Stimulated activated CD4-positive, alpha-beta T cell treated with anti-CD3 and anti-CD28 coated beads, Interleukin-4, amount 100 ng/mL, for 1 hour (primary cell): ENCODE data around the gene FAM216B.
"Not testable (repeated sequence)": the region's sequence is repeated elsewhere in the genome, so short reads cannot be mapped to it uniquely, and the experiment has no call there.

Source experiments
- DNase-seq: peaks from one replicate; pipeline ENCODE4 v3.0.0-alpha.2; 2020

FAM216B gene

DNA sequence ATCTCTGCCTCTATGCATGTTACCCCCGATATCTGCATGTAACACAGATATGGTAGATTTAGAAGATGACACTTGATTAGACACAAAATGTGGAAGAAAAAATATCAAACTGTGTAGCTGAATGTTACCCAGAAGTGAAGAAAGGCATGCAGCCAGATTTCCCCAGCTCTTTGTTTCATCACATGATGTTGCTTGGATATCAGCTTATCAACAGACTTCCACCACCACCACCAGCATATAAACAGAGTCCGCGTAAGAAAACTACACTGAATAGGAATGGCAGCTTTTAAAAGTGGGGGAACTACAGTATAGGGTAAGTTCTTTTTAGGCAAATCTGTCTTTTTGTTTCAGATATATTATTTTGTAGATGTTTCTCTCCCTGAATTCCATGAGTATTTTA, at the start of gene FAM216B:
FAM216B (plus strand) TSS at position 233 of the 400 bp plus-strand sequence. CDS start 2,484 bp downstream, outside the sequence.
- DNase-seq: no peak

DNA sequence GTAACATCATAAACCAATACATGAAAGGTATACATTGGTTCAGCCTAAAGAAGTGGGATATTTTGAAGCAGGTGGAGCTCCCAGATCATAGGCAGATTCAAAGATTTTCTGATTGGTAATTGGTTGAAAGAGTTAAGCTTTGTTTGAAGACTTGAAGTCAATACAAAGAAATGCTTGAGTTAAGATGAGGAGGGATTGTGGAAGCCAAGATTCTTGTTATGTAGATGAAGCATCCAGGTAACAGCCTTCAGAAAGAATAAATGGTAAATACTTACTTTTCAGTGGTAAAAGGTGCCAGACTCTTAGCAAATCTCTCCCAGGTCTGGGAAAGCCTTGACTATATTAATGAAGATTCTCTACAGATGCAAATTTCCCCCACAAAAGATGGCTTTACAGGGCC, 49.3 kb upstream of the FAM216B start:
- DNase-seq: no peak

DNA sequence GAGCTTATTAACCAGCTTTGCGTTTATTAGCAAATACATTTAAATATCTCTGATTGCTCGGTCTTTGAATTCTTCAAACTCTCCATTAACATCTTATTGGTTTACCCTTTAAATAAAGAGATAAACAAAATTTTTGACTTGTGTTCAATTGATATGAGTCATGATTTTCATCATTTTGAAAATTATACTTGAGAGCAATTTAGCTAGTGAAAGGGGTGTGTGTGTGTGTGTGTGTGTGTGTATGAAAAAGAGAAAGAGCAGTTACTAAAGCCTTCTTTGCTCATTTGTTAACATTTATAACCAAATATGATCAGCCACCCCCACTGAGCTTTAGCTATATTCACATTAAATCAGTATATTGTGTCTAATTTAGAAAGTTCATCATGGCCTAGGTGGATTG, 48.3 kb upstream of the FAM216B start:
- no peak for DNase-seq

DNA sequence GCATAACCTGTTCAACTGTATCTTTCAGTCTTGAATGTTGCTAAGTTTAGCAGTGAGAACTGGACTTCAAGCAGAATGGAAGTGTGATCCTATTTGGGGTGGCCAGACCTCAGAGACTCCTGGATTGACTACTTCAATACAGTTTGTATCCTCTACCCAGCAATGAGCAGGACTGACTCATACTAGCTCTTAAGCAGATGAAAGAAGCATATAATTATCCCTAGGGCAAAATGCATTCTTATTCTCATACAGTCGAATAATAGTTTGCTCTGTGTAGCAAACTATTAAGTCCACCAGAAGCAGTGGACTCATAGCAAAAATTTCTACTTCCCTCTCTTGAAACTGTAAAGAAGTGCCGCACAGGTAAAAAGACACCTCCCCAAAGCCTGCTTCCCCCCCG, 46.4 kb upstream of the FAM216B start:
- no peak for DNase-seq

DNA sequence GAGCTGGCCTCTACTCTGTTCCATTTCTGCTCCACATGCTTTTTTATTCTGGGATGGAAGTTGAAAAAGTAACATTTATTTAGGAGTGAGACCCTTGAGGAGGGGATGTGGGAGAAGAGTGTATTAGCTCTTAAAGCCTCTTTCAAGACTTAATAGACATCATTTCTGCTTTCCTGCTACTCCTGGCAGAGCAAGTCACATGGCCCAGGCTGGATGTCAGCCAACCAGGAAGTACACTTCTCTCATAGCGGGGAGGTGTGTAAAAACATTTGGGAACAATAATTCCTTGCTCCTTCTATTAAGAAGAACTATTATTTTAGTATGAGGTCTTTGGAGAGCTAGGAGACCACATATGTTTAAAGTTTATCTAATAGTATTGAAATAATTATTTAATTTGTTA, 40.6 kb upstream of the FAM216B start:
- DNase-seq: no peak

DNA sequence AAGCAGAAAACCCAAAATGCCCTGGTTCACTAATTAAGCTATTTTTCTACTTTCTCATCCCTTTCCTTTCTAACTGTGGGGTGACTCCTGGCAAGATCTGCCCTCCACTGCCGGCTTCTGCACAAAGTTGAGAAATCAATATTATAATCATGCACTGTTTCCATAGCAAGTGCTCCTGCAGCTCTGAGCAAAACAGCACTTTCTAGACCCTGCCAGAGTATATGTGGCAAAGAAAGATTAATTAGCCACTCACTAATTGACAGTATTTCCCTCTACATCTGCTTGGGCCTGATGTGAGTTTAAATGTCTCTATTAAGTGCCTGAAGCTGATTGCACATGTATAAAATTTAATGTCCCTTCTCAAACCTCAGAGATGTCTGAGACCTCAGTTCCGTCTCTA, 39.5 kb upstream of the FAM216B start:
- no peak for DNase-seq

DNA sequence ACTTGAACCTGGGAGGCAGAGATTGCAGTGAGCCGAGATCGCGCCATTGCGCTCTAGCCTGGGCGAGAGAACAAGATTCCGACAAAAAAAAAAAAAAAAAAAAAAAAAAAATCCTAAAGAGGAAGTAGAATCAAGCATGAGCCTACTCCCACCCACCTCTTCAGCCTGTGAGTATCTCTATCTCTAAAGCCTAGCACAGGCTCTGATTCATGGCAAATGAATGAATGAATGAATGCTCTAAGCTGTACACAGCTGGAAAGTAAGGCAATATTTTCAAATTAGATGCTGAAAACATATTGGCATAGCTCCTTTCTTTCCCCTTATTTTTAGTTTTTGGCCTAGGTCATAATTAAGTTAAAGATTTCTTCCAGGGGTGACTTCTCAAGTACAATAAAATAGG, 35.7 kb upstream of the FAM216B start:
- DNase-seq: no peak

DNA sequence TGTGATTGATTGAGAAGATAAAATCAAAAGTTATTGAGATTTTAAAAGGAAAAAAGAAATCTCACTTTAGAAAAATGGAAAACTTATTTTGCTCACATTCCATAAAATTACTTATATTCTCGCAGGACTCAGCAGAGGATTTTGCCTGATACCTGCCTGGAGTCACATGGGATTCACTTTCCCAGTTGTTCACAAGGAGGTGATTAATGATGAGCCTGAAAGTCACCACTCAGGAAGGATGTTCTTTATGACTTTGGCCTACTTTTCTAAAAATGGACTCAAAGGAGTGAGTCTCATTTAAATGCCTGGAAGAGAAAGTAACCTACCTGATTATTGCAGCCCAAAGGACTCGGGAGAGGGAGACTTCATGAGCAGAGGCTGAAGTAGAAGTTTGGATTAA, 34.5 kb upstream of the FAM216B start:
- no peak for DNase-seq

DNA sequence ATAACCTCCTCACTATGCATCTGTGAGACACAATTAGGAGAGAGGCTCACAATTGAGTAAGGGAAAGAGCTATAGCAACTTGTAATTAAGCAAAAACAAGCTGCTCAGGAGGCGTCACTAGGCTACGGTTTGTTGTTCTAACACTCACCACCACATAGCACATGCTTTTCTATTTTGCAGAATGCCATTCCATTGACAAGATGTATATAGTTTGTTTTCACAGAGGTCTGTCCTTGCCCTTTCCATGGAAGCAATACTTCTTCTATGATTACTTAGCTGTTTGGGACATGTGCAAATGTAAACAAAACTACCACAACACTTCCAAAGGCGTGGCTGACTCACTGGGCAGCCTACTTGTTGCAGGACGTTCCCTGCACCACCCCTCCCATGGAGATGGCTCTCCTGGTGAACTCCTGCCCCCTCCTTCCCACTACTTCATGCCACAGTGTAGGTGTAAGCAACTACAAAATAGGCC, 33.9 kb upstream of the FAM216B start:
- no peak for DNase-seq

DNA sequence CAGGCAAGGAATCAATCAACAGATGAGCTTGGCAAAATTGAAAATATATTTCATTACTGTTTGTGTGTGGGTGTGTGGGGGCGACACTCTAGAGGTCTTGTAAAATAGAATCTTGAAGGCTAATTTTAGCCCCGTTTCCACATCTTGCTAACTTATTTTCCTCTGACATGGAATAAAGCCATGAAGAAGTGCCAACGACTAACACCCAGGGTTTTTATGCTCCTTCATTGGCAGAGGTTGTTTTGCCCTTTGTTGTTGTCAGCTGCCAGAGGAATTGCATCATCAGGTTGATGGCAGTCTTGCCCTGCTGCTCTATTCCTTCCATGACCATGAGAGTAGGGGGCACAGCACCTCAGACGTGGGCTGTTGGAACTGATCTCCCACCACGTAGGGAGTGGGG, 30.6 kb upstream of the FAM216B start:
- DNase-seq: no peak

DNA sequence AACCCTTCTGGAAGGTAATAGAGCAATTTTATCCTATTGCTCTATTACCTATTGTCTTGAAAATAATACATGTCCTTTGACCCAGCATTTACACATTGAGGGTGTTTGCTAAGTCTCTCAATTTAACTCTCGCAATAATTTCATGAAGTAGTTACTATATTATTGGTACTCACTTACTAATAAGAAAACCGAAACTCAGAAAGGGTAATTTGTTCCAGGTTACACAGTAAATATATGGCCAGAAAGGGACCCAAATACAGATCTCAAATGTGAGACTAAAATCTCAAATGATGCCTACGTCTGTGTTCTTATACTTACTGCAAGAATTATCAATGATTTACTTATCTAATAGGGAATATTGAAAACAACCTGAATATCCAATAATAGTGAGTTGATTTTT, 29.7 kb upstream of the FAM216B start:
- DNase-seq: no peak

DNA sequence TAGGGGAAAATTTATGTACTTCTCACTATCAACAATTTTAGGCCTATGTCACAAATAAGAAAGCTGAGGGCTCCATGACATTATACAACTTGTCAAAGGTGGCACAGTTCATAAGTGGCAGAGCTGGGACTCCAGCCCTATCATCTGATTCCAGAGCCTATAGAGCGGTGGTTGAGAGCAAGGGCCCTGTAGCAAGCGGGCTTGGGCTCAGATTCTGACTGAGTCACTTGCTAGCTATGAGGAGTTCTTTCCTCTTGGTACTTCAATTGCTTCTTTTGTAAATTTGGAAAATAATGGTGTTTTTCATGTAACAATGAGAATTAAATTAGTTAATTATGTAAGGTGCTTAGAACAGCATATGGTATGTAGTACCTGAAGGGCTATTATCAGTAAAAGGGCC, 28.7 kb upstream of the FAM216B start:
- DNase-seq: no peak

DNA sequence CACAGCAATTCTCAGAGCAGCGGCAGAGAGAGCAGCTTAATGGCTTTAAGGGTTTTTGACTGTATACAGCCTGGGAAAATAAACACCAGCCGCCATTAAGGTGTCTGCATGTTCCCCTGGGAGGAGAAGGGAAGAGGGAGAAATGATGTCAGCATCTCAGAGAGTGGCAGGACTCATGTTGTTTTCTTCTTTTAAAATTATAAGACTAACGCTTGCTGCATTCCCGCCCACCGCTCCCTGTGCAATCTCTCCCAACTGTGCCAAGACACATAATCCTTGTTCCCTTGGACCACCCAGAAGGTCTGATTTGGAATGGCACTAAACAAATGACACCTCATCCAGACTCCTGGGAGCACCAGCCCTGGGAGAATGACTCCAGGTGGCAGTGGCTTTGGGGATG, 27.7 kb upstream of the FAM216B start:
- no peak for DNase-seq

DNA sequence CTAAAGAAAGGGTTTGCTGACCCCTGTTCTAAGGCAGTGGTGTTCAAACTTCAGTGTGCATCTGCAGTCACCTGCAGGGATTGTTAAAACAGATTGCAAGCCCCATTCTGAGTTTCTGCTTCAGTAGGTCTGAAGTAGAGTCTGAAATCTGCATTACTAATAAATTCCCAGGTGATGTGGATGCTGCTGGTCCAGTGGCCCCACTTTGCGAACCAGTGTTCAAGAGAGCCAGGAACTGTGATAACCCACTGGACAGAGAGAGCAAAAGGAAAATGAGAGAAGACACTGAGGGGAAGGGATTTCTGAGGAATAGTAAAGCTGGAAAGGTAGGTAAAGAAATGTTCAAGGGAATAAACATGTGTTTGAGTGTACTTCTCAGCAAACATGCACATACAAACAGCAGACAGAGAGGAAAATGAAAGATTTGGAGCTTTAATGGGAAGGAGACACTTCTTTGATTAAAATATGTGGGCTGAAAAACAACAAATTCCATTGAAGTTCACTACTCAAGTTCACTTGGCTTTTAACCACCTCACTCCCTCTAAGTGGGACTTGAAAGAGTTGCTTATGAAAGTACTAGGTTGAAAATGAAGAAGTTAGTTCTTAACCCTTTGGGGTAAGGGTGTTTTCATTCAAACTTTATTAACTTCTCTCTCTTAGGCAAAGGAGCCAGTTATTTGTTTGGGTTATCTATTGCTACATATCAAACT, 26.4 kb upstream of the FAM216B start:
- no peak for DNase-seq

DNA sequence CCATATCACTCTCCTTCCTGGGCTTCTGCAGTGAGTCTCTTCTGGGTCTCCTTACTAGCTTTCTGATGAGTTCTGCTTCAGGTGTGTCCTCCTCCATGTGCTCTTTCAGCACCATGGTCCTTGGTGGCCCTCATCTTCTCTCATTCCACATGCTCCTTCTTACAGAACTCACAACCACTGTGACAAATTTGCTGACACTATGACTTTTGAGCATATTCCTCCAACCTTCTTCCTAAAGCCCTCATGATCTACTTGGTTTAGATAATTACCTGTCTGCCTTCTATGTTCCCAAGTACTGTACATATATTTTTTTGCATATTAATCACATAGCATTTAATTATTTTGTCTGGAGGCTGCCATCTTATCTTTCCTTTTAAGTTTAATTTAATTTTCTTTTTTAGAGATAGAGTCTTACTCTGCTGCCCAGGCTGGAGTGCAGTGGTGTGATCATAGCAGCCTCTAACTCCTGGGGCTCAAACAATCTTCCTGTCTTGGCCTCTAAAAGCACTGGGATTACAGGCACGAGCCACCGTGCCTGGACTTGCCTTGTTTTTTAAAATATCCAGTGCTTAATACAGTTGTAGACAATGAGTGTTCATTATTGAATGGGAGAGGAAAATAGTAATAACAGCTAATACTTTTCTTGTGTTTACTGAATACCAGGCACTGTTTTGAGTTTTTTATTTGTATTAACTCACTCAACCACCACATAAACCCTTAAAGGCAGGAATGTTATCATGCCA, 23.5 kb upstream of the FAM216B start:
- no peak for DNase-seq

DNA sequence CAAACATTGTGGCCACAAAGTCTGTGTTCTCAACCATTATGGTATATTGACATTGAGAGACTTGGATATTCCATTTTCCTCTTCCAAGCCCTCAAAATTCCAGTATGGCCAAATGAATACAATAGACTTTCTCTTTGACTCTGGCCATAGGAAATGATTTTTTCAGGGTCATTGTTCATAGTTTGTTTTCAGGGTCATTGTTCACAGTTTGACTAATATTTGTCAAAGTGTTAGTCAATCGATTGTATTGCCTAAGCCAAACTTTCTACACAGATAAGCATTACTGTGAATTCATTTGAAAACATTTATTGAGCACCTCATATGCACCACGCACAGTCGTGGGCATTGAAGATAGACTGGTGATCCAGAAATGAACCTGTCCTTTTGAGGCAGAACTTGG, 22.9 kb upstream of the FAM216B start:
- no peak for DNase-seq

DNA sequence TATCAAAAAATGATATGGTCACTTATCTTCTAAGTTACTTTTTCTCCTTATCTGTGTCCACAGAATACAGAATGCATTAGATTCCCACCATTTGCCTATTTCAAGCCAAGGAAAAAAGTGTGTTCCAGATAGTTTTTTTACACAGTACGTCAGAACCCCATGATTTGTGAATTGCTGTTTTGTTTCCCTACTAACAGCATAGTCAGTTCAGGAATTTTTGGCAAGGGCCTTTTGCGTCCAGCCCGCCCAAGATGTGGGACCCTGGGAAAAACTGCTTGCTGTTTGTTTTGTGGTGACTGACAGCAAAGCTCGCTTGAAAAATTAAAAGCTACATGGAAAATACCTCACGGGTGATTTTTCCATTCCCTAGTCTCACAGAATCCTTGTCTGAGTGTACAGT, 20.4 kb upstream of the FAM216B start:
- no peak for DNase-seq

DNA sequence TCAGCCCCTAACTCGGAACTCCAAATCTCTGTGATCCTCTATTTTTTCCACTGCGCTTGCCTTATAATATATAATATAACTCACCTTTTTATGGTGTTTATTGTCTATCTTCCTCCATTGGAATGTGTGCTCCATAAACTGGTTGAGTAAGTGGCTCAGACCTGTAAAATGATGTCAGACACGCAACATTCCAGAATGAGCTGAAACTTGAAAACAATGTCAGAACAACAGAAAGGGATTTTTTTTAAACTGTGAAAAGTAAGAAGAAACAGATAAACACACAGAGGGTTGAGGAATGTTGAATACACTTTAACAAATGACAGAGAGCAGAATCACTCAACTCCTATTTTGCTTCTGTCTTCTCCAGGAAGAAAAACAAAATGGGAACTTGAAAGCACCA, 19.1 kb upstream of the FAM216B start:
- DNase-seq: no peak

DNA sequence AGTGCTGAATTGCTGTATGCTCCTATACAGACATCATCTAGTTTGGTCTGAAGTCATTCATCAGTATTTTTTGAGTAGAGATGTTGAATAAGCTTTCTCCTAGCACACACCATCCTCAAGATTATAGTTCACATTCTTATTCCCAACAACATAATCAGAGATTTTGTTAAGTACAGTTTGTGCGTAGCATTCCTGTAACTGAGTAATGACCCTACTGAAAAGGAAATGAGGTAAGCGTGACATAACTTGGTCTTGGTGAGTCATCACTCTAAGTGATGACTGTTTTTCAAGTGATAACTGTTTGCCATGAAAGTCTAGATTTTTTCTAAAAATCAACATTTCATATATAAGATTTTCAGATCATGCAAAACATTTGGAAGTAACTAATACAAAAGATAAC, 18.5 kb upstream of the FAM216B start:
- DNase-seq: no peak

DNA sequence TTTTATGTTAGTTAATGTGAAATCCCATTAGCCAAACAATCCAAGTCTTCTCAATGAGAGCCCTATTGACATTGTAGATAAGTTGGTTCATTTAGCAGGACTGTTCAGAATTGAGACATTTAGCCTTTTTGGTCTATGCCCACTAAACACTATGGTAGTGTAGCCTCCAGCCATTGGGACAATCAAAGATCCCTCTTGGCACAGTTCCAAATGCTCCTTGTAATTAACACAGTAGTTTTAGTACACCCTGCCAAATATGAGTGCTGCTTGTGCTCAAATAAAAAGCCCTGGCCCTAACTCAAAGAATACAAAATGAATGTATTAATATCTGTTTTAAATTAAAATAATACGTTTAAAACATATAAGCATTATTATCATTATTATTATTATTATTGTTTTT, 15.4 kb upstream of the FAM216B start:
- DNase-seq: no peak

DNA sequence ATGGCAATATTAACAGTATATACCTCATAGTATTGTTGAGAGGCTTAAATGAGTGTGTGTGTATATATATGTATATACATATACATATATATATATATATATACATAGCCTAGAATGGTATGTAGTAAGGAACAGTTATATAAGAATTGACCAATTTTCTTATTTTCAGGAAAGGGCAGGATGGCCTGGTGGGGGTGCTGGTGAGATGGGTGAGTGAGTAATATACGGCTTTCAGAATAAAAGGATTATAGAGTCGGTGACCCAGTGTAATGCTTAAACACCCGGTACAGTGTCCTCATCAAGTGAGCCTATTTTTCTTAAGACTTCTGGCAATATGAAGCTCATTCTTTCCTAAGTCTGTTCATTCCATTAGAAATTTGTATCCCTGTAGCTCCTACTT, 11.7 kb upstream of the FAM216B start:
- DNase-seq: no peak

DNA sequence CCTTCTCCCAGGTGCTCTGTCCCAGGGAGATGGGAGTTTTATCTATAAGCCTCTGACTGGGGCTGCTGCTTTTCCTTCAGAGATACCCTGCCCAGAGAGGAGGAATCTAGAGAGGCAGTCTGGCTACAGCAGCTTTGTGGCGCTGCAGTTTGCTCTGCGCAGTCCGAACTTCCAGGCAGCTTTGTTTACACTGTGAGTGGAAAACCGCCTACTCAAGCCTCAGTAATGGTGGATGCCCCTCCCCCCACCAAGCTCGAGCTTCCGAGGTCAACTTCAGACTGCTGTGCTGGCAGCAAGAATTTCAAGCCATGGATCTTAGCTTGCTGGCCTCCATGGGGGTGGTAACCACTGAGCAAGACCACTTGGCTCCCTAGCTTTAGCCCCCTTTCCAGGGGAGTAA, 4.8 kb upstream of the FAM216B start:
- DNase-seq: not testable (repeated sequence)

DNA sequence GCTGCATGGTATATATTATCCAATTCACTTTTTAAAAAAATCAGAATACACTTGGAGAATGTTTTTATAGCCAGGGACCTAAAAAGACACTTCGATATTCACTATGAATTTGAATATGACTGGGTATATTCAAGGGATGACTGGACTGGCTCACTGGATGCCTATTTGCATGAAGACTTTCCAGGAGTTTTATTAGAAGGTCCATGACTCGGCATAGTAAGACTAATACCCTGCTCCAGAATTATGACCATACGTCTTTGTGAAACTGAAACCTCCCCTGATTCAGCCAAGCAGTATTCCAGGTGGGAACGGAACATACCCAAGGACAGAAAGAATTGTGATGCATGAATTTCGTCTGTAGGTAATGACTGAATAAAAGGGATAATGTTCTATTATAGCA, 3.9 kb upstream of the FAM216B start:
- no peak for DNase-seq

DNA sequence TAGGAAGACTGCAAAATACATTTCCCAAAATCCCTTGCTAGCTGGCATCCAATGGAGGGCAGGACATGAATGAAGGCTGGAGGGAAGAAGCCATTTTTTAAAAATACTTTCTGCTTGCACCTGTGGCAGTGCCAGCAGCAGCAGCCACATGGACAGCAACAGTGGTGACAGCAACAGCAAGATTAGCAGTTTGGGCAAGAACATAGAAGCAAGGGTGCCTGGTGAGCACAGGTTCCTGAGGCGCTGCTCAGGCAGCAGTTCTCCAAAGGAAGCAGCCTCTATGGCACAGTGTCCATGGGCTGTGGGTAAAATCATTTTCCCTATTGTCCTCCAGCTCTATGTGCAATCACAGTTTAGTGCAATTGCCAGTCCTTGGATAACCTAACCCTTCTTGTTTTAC, 1.3 kb upstream of the FAM216B start:
- DNase-seq: no peak

DNA sequence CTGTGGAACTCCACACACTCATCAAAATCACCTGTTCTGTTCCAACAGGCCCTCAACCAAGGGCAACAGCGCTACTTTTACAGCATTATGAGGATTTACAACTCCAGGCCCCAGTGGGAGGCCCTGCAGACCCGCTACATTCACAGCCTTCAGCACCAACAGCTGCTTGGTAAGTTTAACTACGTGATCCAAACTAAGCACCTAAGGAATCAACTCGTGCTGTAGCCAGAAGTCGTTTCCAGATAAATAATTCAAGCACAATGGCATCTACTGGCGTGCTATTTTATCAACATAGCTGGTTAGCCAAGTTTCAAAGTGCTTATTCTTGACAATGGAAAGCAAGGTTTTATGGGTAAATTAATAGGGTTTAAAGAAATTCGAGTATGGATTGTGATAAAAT, 5.3 kb downstream of the FAM216B start:
- DNase-seq: no peak
